ENCODE data around the gene GRK3.

DNA sequence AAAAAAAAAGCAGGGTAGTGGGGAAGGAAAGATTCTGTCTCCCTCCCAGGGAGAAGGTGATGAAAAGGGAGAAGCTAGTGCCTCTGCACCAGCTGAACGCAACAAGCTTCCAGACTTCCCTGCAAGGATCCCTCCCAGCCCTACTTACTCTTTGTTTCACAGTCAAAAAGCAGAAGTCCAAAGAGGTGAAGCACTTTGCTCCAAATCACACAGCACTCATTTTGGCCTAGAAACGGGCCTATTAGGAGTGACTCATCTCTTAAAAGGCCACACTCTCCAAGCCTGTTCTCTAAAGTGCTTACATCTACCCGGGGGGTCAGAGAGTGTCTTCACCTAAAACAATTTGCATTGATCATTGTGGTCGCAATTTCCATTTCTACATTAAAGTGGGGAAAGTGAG, 17.7 kb upstream of the GRK3 start:
- TF ChIP-seq, protein P1, sequence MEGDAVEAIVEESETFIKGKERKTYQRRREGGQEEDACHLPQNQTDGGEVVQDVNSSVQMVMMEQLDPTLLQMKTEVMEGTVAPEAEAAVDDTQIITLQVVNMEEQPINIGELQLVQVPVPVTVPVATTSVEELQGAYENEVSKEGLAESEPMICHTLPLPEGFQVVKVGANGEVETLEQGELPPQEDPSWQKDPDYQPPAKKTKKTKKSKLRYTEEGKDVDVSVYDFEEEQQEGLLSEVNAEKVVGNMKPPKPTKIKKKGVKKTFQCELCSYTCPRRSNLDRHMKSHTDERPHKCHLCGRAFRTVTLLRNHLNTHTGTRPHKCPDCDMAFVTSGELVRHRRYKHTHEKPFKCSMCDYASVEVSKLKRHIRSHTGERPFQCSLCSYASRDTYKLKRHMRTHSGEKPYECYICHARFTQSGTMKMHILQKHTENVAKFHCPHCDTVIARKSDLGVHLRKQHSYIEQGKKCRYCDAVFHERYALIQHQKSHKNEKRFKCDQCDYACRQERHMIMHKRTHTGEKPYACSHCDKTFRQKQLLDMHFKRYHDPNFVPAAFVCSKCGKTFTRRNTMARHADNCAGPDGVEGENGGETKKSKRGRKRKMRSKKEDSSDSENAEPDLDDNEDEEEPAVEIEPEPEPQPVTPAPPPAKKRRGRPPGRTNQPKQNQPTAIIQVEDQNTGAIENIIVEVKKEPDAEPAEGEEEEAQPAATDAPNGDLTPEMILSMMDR (IDR thresholded peaks at IDR 0.05 in 2 of 3, conservative IDR thresholded peaks at IDR 0.05 in 1 of 3; ENCODE audit: control insufficient read depth in 2 of 3, extremely low read depth in 1 of 3, insufficient read depth in 1 of 3, low read depth in 3 of 3, low read length in 3 of 3): no peak
- TF ChIP-seq CBX3 (IDR thresholded peaks at IDR 0.05; ENCODE audit: borderline replicate concordance, low read depth) (no peak), USF2 (IDR thresholded peaks at IDR 0.05; ENCODE audit: borderline replicate concordance, low read depth, low read length) (no peak)

Data from GM12878 (cell line).